C4-2B (cell line): ENCODE results near the gene TMEM151A.

Source experiments
- H3K27ac ChIP-seq: fragments of 450-650 bp; 2 replicates; pipeline ENCODE4 v1.5.1; 2017
- CTCF ChIP-seq: fragments of 450-650 bp; conservative IDR thresholded peaks from 2 replicates; pipeline ENCODE4 v1.5.1; 2017; ENCODE audit warnings: mild to moderate bottlenecking
- ZFX ChIP-seq: fragments of 450-650 bp; IDR thresholded peaks from 2 replicates; pipeline ENCODE4 v1.6.1; 2017

The TMEM151A gene

GRCh38 chr11:66312549-66313320 lies 21.0 kb downstream of the TMEM151A start:
- peak overlapping the region; percentile 48 for H3K27ac ChIP-seq
- no peak for TF ChIP-seq ZFX
- TF ChIP-seq CTCF: no peak

- peak overlapping the region; percentile 23 for H3K27ac ChIP-seq
- TF ChIP-seq CTCF (no peak), ZFX (no peak)
These were observed 21.9 kb downstream of the TMEM151A start for GRCh38 chr11:66313321-66314185.

- TF ChIP-seq CTCF: no peak
- TF ChIP-seq ZFX: no peak
- no peak overlapping the region for H3K27ac ChIP-seq
These were observed 22.4 kb downstream of the TMEM151A start for GRCh38 chr11:66314186-66314501.

GRCh38 chr11:66314561-66315497 lies 23.1 kb downstream of the TMEM151A start:
- H3K27ac ChIP-seq: no peak overlapping the region
- TF ChIP-seq CTCF (no peak), ZFX (no peak)

GRCh38 chr11:66315498-66315885 lies 23.8 kb downstream of the TMEM151A start:
- H3K27ac ChIP-seq: no peak overlapping the region
- TF ChIP-seq ZFX: no peak
- no peak for TF ChIP-seq CTCF

GRCh38 chr11:66315921-66316811 lies 24.5 kb downstream of the TMEM151A start:
- H3K27ac ChIP-seq: no peak overlapping the region
- TF ChIP-seq CTCF (no peak), ZFX (no peak)
